ENCODE measurements around the gene SRXN1. TPM values are rescaled to one million over a fixed set of nuclear protein-coding genes. Genes with fewer than 3 reads are reported as not detected.
A peak's percentile ranks its signal among the peaks of the same experiment; 100 is the strongest.

The SRXN1 gene
- total RNA-seq, 2 donors from 2014 or later = 41.8 to 65.4 TPM

DNA sequence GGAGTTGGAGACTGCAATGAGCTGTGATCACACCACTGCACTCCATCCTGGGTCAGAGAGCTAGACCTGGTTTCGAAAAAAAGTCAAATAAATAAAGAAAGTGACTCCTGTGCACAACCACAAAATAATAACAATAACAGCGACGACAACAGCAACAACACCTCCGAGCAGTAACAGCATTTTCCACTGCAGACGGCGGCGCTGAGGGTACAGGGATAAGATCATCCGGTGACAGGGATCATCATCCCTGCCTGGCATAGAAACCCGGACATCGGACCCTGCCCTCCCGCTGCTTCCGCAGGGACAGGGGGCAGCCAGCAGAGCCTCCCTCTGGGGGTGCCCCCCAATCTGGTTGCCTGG, 11.5 kb downstream of the SRXN1 start:
- H3K4me1 ChIP-seq = peaks cover 0 to 22% of the 10 kb centered on the region in 2 donors
- TF ChIP-seq, protein P1, sequence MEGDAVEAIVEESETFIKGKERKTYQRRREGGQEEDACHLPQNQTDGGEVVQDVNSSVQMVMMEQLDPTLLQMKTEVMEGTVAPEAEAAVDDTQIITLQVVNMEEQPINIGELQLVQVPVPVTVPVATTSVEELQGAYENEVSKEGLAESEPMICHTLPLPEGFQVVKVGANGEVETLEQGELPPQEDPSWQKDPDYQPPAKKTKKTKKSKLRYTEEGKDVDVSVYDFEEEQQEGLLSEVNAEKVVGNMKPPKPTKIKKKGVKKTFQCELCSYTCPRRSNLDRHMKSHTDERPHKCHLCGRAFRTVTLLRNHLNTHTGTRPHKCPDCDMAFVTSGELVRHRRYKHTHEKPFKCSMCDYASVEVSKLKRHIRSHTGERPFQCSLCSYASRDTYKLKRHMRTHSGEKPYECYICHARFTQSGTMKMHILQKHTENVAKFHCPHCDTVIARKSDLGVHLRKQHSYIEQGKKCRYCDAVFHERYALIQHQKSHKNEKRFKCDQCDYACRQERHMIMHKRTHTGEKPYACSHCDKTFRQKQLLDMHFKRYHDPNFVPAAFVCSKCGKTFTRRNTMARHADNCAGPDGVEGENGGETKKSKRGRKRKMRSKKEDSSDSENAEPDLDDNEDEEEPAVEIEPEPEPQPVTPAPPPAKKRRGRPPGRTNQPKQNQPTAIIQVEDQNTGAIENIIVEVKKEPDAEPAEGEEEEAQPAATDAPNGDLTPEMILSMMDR (IDR thresholded peaks at IDR 0.05) = no peak
- no peaks in the 10 kb centered on the region for H3K9me3 ChIP-seq
- peak overlapping the region in 1 of 2 donors; percentile 21 for H3K27ac ChIP-seq
- H3K4me3 ChIP-seq = no peak overlapping the region
- DNase-seq (ENCODE audit: low spot score) = no peak
- no peaks in the 10 kb centered on the region for H3K27me3 ChIP-seq
- H3K36me3 ChIP-seq = no peaks in the 10 kb centered on the region

DNA sequence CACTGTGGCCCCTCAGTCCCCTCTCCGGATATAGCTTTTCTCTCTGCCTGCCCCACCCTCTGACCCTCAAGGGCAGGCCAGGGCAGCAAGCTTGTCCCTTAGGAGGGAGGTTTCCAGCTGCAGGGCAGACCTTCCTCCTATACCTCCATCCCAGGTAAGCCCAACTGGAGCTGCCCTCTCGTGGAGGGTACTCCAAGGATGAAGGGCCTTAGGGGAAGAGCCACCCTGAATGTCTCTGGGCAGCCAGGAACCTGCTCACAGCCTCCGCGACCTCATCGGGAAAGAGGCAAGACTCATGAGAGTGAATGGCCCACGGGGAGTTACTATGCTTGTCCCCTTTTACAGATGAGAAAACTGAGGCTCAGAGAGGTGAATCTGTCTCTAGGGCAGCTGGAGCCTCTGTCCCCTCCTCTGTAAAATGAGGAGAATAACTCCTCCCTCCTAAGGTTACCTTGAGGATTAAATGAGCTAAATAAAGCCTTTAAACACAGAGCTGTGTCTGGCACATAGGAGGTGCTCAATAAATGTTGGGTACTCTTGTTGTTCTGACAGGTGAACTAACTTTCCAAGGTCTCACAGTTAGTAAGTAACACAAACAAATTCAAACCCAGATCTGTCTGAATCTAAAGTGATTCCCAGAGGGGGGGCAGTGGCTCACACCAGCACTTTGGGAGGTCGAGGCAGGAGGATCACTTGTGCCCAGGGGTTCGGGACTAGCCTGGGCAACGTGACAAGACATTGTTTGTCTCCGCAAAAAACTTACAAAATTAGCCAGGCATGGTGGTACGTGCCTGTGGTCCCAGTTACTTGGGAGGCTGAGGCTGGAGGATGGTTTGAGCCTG, 12.1 kb downstream of the SRXN1 start:
- H3K27ac ChIP-seq = peak overlapping the region in 1 of 2 donors; percentile 21
- no peaks in the 10 kb centered on the region for H3K27me3 ChIP-seq
- no peaks in the 10 kb centered on the region for H3K36me3 ChIP-seq
- H3K4me1 ChIP-seq = peaks cover 0 to 16% of the 10 kb centered on the region in 2 donors
- H3K4me3 ChIP-seq = no peak overlapping the region
- no peak for DNase-seq (ENCODE audit: low spot score)
- TF ChIP-seq, protein P1 (IDR thresholded peaks at IDR 0.05) = no peak
- H3K9me3 ChIP-seq = no peaks in the 10 kb centered on the region

DNA sequence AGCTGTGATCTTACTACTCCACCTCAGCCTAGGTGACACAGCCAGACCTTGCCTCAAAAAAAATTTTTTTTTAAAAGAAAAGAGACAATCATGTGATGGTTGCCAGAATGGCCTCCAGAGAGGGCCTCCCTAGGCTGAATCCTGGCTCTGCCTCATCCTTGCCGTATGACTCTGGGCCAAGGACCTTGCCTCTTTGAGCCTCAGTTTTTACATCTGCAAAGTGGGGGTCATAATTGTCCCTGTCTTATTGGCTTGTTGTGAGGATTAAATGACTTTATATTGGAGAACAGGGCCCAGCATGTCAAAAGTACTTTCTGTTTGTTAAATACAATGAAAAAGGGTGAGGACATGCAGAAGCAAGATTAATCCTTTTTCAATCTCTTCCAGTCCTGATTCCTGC, 14.4 kb downstream of the SRXN1 start:
- Histone ChIP-seq H3K27me3 (no peaks in the 10 kb centered on the region), H3K4me3 (no peak overlapping the region), H3K36me3 (no peaks in the 10 kb centered on the region), H3K9me3 (no peaks in the 10 kb centered on the region), H3K4me1 (peaks cover 0 to 8% of the 10 kb centered on the region in 2 donors), H3K27ac (no peak overlapping the region)
- TF ChIP-seq, protein P1 (IDR thresholded peaks at IDR 0.05) = no peak
- DNase-seq (ENCODE audit: low spot score) = no peak

DNA sequence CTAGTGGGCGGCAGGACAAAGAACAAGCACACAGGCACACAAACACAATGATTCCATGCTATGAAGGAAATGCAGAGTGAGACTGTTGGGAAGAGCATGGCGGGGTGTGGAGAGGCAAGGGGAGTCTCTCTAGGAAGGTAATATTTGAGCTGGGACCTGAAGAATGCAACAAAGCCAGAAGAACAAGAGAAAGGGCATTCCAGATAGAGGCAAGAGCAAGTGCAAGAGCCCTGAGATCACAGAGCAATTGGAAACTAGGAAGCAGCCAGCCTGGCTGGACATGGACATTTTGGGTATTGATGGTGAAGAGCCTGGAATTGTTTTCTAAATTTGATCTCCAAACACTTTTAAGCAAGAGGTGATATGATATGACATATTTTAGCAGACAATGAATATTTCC, 15.4 kb downstream of the SRXN1 start:
- TF ChIP-seq, protein P1 (IDR thresholded peaks at IDR 0.05) = no peak
- Histone ChIP-seq H3K27me3 (no peaks in the 10 kb centered on the region), H3K4me1 (peaks cover 0 to 3% of the 10 kb centered on the region in 2 donors), H3K4me3 (no peak overlapping the region), H3K36me3 (no peaks in the 10 kb centered on the region), H3K9me3 (no peaks in the 10 kb centered on the region), H3K27ac (no peak overlapping the region)
- no peak for DNase-seq (ENCODE audit: low spot score)

DNA sequence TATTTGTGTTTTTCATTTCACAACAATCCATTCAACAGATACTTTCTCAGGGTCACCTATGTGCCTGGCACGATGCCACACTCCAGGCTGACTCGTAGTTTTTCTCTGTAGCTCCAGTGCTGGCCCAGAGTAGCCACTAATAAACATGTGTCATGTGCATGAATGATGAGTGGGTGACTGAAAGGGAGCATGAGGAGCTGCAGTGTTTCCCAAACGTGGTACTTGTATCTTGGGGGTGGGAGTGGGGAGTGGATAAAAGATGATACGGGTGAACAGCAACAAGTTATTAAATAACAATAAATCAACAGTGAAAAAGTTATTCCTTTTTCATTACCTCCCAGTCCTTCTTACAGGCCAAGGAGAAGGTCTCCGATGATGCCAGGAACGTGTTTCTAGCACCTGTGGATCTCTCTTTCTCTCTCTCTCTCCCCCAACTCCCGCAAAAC, 17.1 kb downstream of the SRXN1 start:
- TF ChIP-seq, protein P1 (IDR thresholded peaks at IDR 0.05) = no peak
- H3K27me3 ChIP-seq = no peaks in the 10 kb centered on the region
- H3K4me1 ChIP-seq = no peaks in the 10 kb centered on the region
- no peak overlapping the region for H3K27ac ChIP-seq
- H3K36me3 ChIP-seq = no peaks in the 10 kb centered on the region
- no peak for DNase-seq (ENCODE audit: low spot score)
- H3K4me3 ChIP-seq = no peak overlapping the region
- no peaks in the 10 kb centered on the region for H3K9me3 ChIP-seq
